GM23338 (cell line): ENCODE data around the gene FOXA1. TPM values are rescaled to one million over a fixed set of nuclear protein-coding genes. Genes with fewer than 3 reads are reported as not detected.

Source experiments
- ATAC-seq: fragments of 200-7000 bp; cut with Tn5 transposase; 3 replicates; pipeline ENCODE4 v1.9.1; 2020
- DNase-seq: peaks from one replicate; pipeline ENCODE4 v3.0.0-alpha.2; 2015; ENCODE audit warnings: low spot score
- H2AFZ ChIP-seq: fragments of 200-600 bp; sonication (generic); 2 replicates; pipeline ENCODE4 v1.8.0; 2016; ENCODE audit warnings: antibody characterized with exemption, mild to moderate bottlenecking, moderate library complexity
- H3F3A ChIP-seq: fragments of 200-600 bp; sonication (generic); replicated peaks from 2 replicates; pipeline ENCODE4 v1.8.0; 2017; ENCODE audit warnings: antibody characterized with exemption, mixed run types, low read depth
- H3K27ac ChIP-seq: fragments of 200-600 bp; sonication (generic); 2 replicates; pipeline ENCODE4 v1.6.1; 2016; ENCODE audit warnings: low read depth
- H3K27me3 ChIP-seq: fragments of 200-600 bp; sonication (generic); 2 replicates; pipeline ENCODE4 v1.8.0; 2016; ENCODE audit warnings: mild to moderate bottlenecking, mixed run types, moderate library complexity; ENCODE audit not compliant: insufficient read depth
- H3K36me3 ChIP-seq: fragments of 200-600 bp; sonication (generic); 2 replicates; pipeline ENCODE4 v1.8.0; 2016; ENCODE audit warnings: mild to moderate bottlenecking; ENCODE audit not compliant: insufficient read depth
- H3K4me1 ChIP-seq: fragments of 200-600 bp; sonication (generic); 2 replicates; pipeline ENCODE4 v1.8.0; 2016; ENCODE audit warnings: mild to moderate bottlenecking, moderate library complexity; ENCODE audit not compliant: insufficient read depth
- H3K4me2 ChIP-seq: fragments of 200-600 bp; sonication (generic); 2 replicates; pipeline ENCODE4 v1.7.1; 2017; ENCODE audit warnings: mixed run types
- H3K4me3 ChIP-seq: fragments of 200-600 bp; sonication (generic); 2 replicates; pipeline ENCODE4 v1.6.1; 2016; ENCODE audit warnings: mixed run types
- H3K79me2 ChIP-seq: fragments of 200-600 bp; sonication (generic); replicated peaks from 2 replicates; pipeline ENCODE4 v1.8.0; 2017; ENCODE audit warnings: mild to moderate bottlenecking; ENCODE audit not compliant: insufficient read depth
- H3K9me2 ChIP-seq: fragments of 200-600 bp; sonication (generic); 2 replicates; pipeline ENCODE4 v1.8.0; 2017; ENCODE audit not compliant: insufficient read depth
- H4K20me1 ChIP-seq: fragments of 200-600 bp; sonication (generic); replicated peaks from 2 replicates; pipeline ENCODE4 v1.8.0; 2017; ENCODE audit warnings: mild to moderate bottlenecking; ENCODE audit not compliant: insufficient read depth
- H3K27ac Mint-ChIP-seq: 2 replicates; pipeline ENCODE4 v1.8.0; 2020; ENCODE audit warnings: inconsistent platforms, mild to moderate bottlenecking, moderate library complexity, mixed read lengths
- H3K27me3 Mint-ChIP-seq: 3 replicates; pipeline ENCODE4 v1.8.0; 2022; ENCODE audit warnings: low read depth, mild to moderate bottlenecking, moderate library complexity, mixed read lengths, inconsistent platforms; ENCODE audit not compliant: insufficient read depth, poor library complexity
- H3K36me3 Mint-ChIP-seq: 3 replicates; pipeline ENCODE4 v1.8.0; 2021; ENCODE audit warnings: low read depth, mild to moderate bottlenecking, inconsistent platforms, moderate library complexity, mixed read lengths
- H3K4me1 Mint-ChIP-seq: 3 replicates; pipeline ENCODE4 v1.8.0; 2020; ENCODE audit warnings: mild to moderate bottlenecking, inconsistent platforms, mixed read lengths
- H3K4me3 Mint-ChIP-seq: 3 replicates; pipeline ENCODE4 v1.8.0; 2021; ENCODE audit warnings: moderate library complexity, mild to moderate bottlenecking, inconsistent platforms, mixed read lengths
- H3K9me3 Mint-ChIP-seq: 3 replicates; pipeline ENCODE4 v1.8.0; 2020; ENCODE audit warnings: moderate library complexity, mild to moderate bottlenecking, inconsistent platforms, mixed read lengths
- EZH2 ChIP-seq: fragments of 200-600 bp; sonication (generic); IDR thresholded peaks from one replicate; pipeline ENCODE4 v1.8.0; 2017; ENCODE audit warnings: antibody characterized with exemption, mild to moderate bottlenecking, low read depth; ENCODE audit not compliant: unreplicated experiment
- EZH2phosphoT487 ChIP-seq: fragments of 200-600 bp; sonication (generic); IDR thresholded peaks from one replicate; pipeline ENCODE4 v1.8.1; 2018; ENCODE audit warnings: antibody characterized with exemption; ENCODE audit not compliant: unreplicated experiment
- NANOG ChIP-seq: IDR thresholded peaks from 2 replicates; pipeline ENCODE4 v1.6.1; 2016; ENCODE audit warnings: antibody characterized with exemption, borderline replicate concordance
- ZNF114 ChIP-seq: fragments of 250-450 bp; sonication (Bioruptor Pico); IDR thresholded peaks from 2 replicates; pipeline ENCODE4 v1.5.0; 2020; ENCODE audit warnings: mild to moderate bottlenecking, moderate library complexity
- polyA plus RNA-seq: library from polyadenylated mRNA; unstranded; fragments of >200 nt; fragmentation: Nextera tagmentation; extraction: Ambion mirVana; gene quantifications from 2 replicates; pipeline ENCODE4 v1.2.1, GENCODE V29; 2016
- total RNA-seq: library from RNA; depleted of rRNA; stranded (reverse); fragments of >200 nt; shearing (Covaris generic); gene quantifications from 2 replicates; pipeline ENCODE4 v1.2.3, GENCODE V29; 2014
- TF ChIP-seq, protein P1 (sequence below): fragments of 250-450 bp; sonication (Bioruptor Pico); IDR thresholded peaks from 2 replicates; pipeline ENCODE4 v1.5.0; 2020; ENCODE audit warnings: mild to moderate bottlenecking, moderate library complexity

FOXA1 gene
- total and polyA plus RNA-seq, 2 experiments from 2014 or later = not detected

- Histone ChIP-seq H3K36me3 (no peaks in the 10 kb centered on the region), H3K27ac (no peak overlapping the region), H3K4me2 (peak overlapping the region; percentile 77), H3K4me3 (peak overlapping the region; percentile 55), H2AFZ (peak overlapping the region; percentile 72), H3K4me1 (peaks cover 45% of the 10 kb centered on the region), H3K9me2 (no peaks in the 10 kb centered on the region), H3K27me3 (peaks cover 99% of the 10 kb centered on the region), H4K20me1 (peaks cover 39% of the 10 kb centered on the region), H3F3A (peaks cover 34% of the 10 kb centered on the region), H3K79me2 (no peaks in the 10 kb centered on the region)
- Mint-ChIP-seq H3K27ac (no peak overlapping the region), H3K4me1 (peaks cover 43% of the 10 kb centered on the region), H3K4me3 (peak overlapping the region; percentile 62), H3K9me3 (0 out of 3 replicates have a peak, but pooled peaks cover 3% of the 10 kb centered on the region), H3K36me3 (no peaks in the 10 kb centered on the region; the same call in 2 of the 3 replicates), H3K27me3 (peaks cover 92% of the 10 kb centered on the region)
- TF ChIP-seq EZH2 (peak; percentile 54), EZH2phosphoT487 (peak; percentile 36), NANOG (no peak), ZNF114 (CRISPR knock-in tag) (no peak)
- TF ChIP-seq, protein P1, sequence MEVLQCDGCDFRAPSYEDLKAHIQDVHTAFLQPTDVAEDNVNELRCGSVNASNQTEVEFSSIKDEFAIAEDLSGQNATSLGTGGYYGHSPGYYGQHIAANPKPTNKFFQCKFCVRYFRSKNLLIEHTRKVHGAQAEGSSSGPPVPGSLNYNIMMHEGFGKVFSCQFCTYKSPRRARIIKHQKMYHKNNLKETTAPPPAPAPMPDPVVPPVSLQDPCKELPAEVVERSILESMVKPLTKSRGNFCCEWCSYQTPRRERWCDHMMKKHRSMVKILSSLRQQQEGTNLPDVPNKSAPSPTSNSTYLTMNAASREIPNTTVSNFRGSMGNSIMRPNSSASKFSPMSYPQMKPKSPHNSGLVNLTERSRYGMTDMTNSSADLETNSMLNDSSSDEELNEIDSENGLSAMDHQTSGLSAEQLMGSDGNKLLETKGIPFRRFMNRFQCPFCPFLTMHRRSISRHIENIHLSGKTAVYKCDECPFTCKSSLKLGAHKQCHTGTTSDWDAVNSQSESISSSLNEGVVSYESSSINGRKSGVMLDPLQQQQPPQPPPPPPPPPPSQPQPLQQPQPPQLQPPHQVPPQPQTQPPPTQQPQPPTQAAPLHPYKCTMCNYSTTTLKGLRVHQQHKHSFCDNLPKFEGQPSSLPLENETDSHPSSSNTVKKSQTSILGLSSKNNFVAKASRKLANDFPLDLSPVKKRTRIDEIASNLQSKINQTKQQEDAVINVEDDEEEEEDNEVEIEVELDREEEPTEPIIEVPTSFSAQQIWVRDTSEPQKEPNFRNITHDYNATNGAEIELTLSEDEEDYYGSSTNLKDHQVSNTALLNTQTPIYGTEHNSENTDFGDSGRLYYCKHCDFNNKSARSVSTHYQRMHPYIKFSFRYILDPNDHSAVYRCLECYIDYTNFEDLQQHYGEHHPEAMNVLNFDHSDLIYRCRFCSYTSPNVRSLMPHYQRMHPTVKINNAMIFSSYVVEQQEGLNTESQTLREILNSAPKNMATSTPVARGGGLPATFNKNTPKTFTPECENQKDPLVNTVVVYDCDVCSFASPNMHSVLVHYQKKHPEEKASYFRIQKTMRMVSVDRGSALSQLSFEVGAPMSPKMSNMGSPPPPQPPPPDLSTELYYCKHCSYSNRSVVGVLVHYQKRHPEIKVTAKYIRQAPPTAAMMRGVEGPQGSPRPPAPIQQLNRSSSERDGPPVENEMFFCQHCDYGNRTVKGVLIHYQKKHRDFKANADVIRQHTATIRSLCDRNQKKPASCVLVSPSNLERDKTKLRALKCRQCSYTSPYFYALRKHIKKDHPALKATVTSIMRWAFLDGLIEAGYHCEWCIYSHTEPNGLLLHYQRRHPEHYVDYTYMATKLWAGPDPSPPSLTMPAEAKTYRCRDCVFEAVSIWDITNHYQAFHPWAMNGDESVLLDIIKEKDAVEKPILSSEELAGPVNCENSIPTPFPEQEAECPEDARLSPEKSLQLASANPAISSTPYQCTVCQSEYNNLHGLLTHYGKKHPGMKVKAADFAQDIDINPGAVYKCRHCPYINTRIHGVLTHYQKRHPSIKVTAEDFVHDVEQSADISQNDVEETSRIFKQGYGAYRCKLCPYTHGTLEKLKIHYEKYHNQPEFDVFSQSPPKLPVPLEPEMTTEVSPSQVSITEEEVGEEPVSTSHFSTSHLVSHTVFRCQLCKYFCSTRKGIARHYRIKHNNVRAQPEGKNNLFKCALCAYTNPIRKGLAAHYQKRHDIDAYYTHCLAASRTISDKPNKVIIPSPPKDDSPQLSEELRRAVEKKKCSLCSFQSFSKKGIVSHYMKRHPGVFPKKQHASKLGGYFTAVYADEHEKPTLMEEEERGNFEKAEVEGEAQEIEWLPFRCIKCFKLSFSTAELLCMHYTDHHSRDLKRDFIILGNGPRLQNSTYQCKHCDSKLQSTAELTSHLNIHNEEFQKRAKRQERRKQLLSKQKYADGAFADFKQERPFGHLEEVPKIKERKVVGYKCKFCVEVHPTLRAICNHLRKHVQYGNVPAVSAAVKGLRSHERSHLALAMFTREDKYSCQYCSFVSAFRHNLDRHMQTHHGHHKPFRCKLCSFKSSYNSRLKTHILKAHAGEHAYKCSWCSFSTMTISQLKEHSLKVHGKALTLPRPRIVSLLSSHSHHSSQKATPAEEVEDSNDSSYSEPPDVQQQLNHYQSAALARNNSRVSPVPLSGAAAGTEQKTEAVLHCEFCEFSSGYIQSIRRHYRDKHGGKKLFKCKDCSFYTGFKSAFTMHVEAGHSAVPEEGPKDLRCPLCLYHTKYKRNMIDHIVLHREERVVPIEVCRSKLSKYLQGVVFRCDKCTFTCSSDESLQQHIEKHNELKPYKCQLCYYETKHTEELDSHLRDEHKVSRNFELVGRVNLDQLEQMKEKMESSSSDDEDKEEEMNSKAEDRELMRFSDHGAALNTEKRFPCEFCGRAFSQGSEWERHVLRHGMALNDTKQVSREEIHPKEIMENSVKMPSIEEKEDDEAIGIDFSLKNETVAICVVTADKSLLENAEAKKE (CRISPR knock-in tag) = no peak
- peak; percentile 13 for ATAC-seq
- DNase-seq = peak; percentile 37
Observed at GRCh38 chr14:37597914-37598746, 3.1 kb upstream of the FOXA1 start.
